ENCODE results near the gene PKP1.
A peak's percentile ranks its signal among the peaks of the same experiment; 100 is the strongest.

The PKP1 gene

GRCh38 chr1:201354151-201354900, 71.0 kb downstream of the PKP1 start:
- no peak for DNase-seq (ENCODE audit: low spot score)

GRCh38 chr1:201354901-201355295, 71.6 kb downstream of the PKP1 start:
- no peak for DNase-seq (ENCODE audit: low spot score)

GRCh38 chr1:201355471-201355870, 72.2 kb downstream of the PKP1 start:
- no peak for DNase-seq (ENCODE audit: low spot score)

- no peak for DNase-seq (ENCODE audit: low spot score)
Observed at GRCh38 chr1:201356236-201356635, 72.9 kb downstream of the PKP1 start.

GRCh38 chr1:201356701-201357100, 73.4 kb downstream of the PKP1 start:
- no peak for DNase-seq (ENCODE audit: low spot score)

- DNase-seq (ENCODE audit: low spot score), result no peak
Observed at GRCh38 chr1:201357211-201357610, 73.9 kb downstream of the PKP1 start.

- no peak for DNase-seq (ENCODE audit: low spot score)
Observed at GRCh38 chr1:201357636-201358348, 74.5 kb downstream of the PKP1 start.

- DNase-seq (ENCODE audit: low spot score), result no peak
Observed at GRCh38 chr1:201358596-201358995, 75.3 kb downstream of the PKP1 start.

GRCh38 chr1:201359031-201359872, 75.9 kb downstream of the PKP1 start:
- no peak for DNase-seq (ENCODE audit: low spot score)

GRCh38 chr1:201359873-201360210, 76.5 kb downstream of the PKP1 start:
- no peak for DNase-seq (ENCODE audit: low spot score)

GRCh38 chr1:201360486-201360885, 77.2 kb downstream of the PKP1 start:
- no peak for DNase-seq (ENCODE audit: low spot score)

GRCh38 chr1:201360901-201361651, 77.8 kb downstream of the PKP1 start:
- no peak for DNase-seq (ENCODE audit: low spot score)

GRCh38 chr1:201361652-201362504, 78.6 kb downstream of the PKP1 start:
- peak; percentile 83 for DNase-seq (ENCODE audit: low spot score)

GRCh38 chr1:201362906-201363305, 79.6 kb downstream of the PKP1 start:
- DNase-seq (ENCODE audit: low spot score), result no peak

- DNase-seq (ENCODE audit: low spot score), result no peak
Observed at GRCh38 chr1:201363467-201363866, 80.2 kb downstream of the PKP1 start.

- no peak for DNase-seq (ENCODE audit: low spot score)
Observed at GRCh38 chr1:201364808-201365105, 81.5 kb downstream of the PKP1 start.

- DNase-seq (ENCODE audit: low spot score), result no peak
Observed at GRCh38 chr1:201365251-201365650, 81.9 kb downstream of the PKP1 start.

- DNase-seq (ENCODE audit: low spot score), result no peak
Observed at GRCh38 chr1:201366696-201367095, 83.4 kb downstream of the PKP1 start.

- no peak for DNase-seq (ENCODE audit: low spot score)
Observed at GRCh38 chr1:201369209-201369608, 85.9 kb downstream of the PKP1 start.

GRCh38 chr1:201370500-201370899, 87.2 kb downstream of the PKP1 start:
- DNase-seq (ENCODE audit: low spot score), result no peak

- DNase-seq (ENCODE audit: low spot score), result no peak
Observed at GRCh38 chr1:201371276-201371675, 88.0 kb downstream of the PKP1 start.

Data from ecto neural progenitor cell (in vitro differentiated cells).